AG04449 (cell line): Measurements from ENCODE around the gene COX6B1.

Source experiments
- CTCF ChIA-PET: fragments of 350-600 bp; formaldehyde crosslinking; extraction: SDS; loops from one replicate; lab custom pipeline; 2021; ENCODE audit warnings: antibody characterized with exemption; lab: Yijun Ruan, JAX
- POLR2A ChIA-PET: fragments of 400-600, 350-600 bp; formaldehyde crosslinking; extraction: SDS; loops from one replicate; lab custom pipeline; 2020; ENCODE audit warnings: antibody characterized with exemption, inconsistent platforms; lab: Yijun Ruan, JAX
- DNase-seq: peaks from one replicate; pipeline ENCODE4 v3.0.0-alpha.2; 2010; ENCODE audit warnings: low read depth, low spot score
- H3K4me3 ChIP-seq: 2 replicates; pipeline ENCODE4 v1.5.1; 2011; ENCODE audit warnings: low read depth, mild to moderate bottlenecking, control low read depth, low read length
- TF ChIP-seq, protein P1 (sequence below): IDR thresholded peaks from one replicate; pipeline ENCODE4 v1.5.1; 2011; ENCODE audit warnings: mild to moderate bottlenecking, moderate library complexity, low read length, control low read depth, inconsistent platforms; ENCODE audit not compliant: insufficient read depth; ENCODE audit errors: missing control alignments

The COX6B1 gene

DNA sequence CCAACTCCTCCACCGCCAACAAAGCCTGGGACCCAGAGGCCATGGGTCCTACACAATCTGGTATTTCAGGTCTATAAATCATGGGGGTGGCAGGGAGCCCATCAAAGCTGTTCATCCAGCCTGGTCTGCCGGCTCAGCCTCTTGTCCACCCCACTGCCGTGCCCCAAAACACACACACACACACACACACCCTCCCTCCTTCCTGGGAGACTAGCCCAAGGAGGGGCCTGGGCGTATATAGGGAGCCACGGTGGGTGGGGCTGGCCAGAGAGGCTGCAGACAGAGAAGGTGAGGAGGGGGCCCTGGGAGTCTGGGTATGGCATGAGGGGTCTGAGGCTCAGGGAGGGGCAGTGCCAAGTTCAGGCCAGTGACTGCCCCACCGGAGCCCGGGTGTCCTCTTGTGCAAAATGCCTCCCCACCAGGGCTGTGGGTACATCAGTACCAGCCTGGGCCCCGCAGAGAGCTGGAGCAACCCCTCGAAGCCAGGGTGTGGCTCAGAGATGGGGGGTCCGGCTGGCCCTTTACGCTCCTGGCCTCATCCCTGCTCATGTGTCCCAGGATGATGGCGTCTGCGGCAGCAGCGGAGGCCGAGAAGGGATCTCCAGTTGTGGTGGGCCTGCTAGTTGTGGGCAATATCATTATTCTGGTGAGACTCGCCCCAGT, 18.3 kb downstream of the COX6B1 start, which contains the start of gene UPK1A:
Gene UPK1A, plus strand, starts transcription at position 267 of the 663 bp plus-strand sequence. Its CDS starts 296 bp downstream, at position 563.
- ChIA-PET POLR2A (interaction anchor here (0.6 kb wide), 1 partner anchor 12 kb away, joined by 3 read pairs; no protein-coding TSS in a partner anchor), CTCF (no interaction called here)
- TF ChIP-seq, protein P1, sequence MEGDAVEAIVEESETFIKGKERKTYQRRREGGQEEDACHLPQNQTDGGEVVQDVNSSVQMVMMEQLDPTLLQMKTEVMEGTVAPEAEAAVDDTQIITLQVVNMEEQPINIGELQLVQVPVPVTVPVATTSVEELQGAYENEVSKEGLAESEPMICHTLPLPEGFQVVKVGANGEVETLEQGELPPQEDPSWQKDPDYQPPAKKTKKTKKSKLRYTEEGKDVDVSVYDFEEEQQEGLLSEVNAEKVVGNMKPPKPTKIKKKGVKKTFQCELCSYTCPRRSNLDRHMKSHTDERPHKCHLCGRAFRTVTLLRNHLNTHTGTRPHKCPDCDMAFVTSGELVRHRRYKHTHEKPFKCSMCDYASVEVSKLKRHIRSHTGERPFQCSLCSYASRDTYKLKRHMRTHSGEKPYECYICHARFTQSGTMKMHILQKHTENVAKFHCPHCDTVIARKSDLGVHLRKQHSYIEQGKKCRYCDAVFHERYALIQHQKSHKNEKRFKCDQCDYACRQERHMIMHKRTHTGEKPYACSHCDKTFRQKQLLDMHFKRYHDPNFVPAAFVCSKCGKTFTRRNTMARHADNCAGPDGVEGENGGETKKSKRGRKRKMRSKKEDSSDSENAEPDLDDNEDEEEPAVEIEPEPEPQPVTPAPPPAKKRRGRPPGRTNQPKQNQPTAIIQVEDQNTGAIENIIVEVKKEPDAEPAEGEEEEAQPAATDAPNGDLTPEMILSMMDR = no peak

DNA sequence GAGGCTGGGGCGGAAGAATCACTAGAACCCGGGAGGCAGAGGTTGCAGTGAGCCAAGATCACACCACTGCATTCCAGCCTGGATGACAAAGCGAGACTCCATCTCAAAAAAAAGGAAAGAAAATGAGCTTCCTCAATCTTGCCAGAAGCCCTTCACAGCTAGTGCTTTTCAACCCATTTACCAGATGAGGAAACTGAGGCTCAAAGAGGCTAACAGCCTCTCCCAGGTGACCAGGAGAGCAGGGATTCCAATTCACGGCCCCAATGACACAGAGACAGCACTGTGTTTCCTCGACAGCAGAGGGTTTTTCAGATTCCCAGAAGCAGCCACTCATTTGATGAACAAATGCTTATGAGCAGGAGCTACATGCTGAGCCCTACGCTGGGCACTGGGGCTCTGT, 21.4 kb downstream of the COX6B1 start:
- POLR2A ChIA-PET = no interaction called here

More for the DNA sequence above, 18.3 kb downstream of the COX6B1 start, which contains the start of gene UPK1A:
- DNase-seq = no peak
- H3K4me3 ChIP-seq = no peak within 1 kb of the TSS

DNA sequence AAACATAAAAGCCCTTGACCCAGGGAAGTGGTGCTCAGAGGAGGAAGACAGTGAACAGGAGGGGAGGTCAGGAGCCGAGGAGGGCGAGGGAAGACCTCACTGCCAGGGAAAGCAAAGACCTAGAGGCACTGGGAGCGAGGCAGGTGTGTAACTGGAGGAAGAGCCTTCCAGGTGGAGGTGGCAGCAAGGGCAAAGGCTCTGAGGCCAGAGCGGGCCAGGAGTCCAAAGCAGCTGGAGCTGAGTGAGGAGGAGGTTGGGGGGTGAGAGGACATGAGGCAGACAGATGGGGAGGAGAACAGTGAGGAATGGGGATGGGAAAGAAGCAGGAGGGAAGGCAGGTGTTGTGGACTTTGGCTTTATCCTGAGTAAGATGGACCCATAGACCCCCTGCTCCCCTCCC, 21.9 kb downstream of the COX6B1 start:
- DNase-seq = no peak
- TF ChIP-seq, protein P1 = no peak
- POLR2A ChIA-PET = no interaction called here
- H3K4me3 ChIP-seq = no peak overlapping the region
- CTCF ChIA-PET = interaction anchor here (1.1 to 1.4 kb wide), 2 partner anchors 9 to 24 kb away, joined by 3 to 4 read pairs; no protein-coding TSS in a partner anchor

More for the DNA sequence above, 21.4 kb downstream of the COX6B1 start:
- CTCF ChIA-PET = interaction anchor here (0.7 to 1.4 kb wide), 3 partner anchors 9 to 187 kb away, joined by 3 to 4 read pairs (median 4); partner anchors contain the start of gene KIRREL2
- no peak for DNase-seq
- TF ChIP-seq, protein P1 = no peak
- H3K4me3 ChIP-seq = no peak overlapping the region

DNA sequence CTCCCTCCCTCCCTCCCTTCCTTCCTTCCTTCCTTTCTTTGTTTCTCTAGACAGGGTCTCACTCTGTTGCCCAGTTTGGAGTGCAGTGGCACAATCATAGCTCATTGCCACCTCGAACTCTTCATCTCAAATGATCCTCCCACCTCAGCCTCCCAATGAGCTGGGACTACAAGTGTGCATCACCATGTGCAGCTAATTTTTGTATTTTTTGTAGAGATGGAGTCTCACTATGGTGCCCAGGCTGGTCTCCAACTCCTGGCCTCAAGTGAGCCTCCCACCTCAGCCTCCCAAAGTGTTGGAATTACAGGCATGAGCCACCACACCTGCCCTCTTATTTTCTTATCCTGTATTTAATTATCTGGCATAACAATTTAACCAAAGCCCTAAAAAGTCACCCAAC, 22.6 kb downstream of the COX6B1 start:
- CTCF ChIA-PET = interaction anchor here (0.8 to 1.4 kb wide), 2 partner anchors 10 to 16 kb away, joined by 3 to 4 read pairs; no protein-coding TSS in a partner anchor
- POLR2A ChIA-PET = no interaction called here

DNA sequence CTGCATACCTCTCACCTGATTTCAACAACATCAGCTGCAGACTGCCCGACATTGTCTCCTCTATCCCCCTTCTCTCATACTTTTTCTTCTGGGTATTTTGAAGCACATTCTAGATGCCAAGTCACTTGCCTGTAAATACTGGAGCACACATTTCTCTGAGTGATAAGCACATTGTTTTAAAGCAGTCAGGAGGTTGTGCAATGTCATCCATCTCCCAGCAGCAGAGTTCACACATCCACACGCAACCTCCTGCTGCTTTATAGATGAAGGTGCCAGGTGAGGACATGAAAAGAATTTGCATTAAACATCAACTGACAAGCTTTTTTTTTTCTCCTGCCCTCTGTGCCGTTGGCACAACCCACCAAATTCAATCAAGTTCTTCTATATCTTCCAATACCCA, 23.7 kb downstream of the COX6B1 start:
- H3K4me3 ChIP-seq = no peak overlapping the region
- ChIA-PET CTCF (interaction anchor here (0.8 kb wide), 1 partner anchor 25 kb away, joined by 4 read pairs; no protein-coding TSS in a partner anchor), POLR2A (no interaction called here)
- no peak for DNase-seq
- TF ChIP-seq, protein P1 = no peak

More for the DNA sequence above, 22.6 kb downstream of the COX6B1 start:
- no peak overlapping the region for H3K4me3 ChIP-seq
- TF ChIP-seq, protein P1 = no peak
- no peak for DNase-seq
